Ramos (cell line): ENCODE data around the gene RNF144A.

Experiments
- in situ Hi-C: fragments of 300-500 bp; cut with MboI; formaldehyde crosslinking; loops from one replicate; pipeline ENCODE4 v1.14.3; 2022; ENCODE audit warnings: low sequenced_read_pairs; ENCODE audit not compliant: unreplicated experiment

The RNF144A gene

DNA sequence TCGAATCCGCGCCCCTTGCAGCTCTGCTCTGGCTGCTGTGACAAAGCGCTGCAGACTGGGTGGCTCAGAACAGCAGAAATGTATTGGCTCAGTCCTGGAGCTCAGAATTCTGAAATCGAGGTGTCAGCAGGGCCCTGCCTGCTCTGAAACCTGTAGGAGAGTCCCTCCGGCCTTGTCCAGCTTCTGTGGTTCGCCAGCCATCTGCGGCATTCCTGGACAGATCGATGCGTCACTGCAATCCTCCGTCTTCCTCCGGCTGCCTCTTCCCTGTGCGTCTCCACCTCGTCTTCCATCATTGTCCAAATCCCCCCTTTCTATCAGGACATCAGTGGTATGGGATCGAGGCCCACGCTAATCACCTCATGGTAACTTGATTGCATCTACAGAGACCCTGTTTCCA lies 115.2 kb downstream of the RNF144A start:
- in situ Hi-C loops, result no loop called here

- in situ Hi-C loops, result no loop called here
Measured at GRCh38 chr2:7033136-7033960, 116.1 kb downstream of the RNF144A start.

- in situ Hi-C loops, result no loop called here
Measured at GRCh38 chr2:7034303-7034702, 117.1 kb downstream of the RNF144A start.

GRCh38 chr2:7035884-7036283 lies 118.7 kb downstream of the RNF144A start:
- in situ Hi-C loops, result no loop called here

DNA sequence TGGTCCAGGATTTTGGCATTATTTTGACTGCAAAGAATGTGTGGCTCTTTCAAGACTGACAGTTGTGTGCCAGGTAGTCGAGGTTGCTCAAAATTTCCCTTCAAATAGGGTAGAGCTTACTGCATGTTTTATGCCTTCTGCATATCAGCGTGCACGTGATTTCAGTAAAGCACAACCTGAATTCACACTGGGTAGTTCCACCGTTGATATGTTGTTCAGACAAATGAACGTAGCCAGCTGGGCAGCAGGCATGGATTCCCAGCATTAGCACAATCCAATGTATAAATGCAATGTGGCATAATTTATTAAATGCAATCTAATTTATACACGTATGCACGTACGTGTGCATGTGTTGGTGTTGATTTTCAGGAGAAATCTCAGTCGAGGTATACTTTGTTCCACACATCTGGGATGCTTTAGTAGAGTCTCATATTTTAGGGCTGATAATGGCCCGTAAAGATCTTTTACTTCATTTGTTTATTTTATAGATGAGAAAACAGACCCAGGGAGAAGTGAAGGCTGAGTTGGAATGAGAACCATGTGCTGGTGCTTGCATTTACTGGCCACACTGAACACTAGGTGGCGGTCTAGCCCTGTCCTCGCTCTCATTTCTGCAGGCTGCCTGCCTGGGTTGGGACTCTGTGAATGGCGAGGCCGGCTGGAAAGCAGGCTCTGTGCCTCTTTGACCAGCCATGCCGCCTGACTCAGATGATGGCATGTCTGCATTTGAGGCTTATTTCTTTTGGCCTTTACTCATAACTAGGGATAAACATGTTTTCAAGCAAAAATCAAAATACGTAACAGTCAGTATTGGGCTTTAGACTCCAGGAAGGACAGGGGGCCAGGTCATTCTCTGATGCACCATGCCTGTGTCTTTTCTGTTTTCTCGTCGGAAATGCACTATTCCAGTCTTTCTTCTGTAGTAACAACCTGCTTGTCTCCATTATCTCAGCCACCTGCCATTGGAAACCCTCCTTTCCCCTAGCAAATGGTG lies 120.4 kb downstream of the RNF144A start:
- in situ Hi-C loops, result no loop called here

DNA sequence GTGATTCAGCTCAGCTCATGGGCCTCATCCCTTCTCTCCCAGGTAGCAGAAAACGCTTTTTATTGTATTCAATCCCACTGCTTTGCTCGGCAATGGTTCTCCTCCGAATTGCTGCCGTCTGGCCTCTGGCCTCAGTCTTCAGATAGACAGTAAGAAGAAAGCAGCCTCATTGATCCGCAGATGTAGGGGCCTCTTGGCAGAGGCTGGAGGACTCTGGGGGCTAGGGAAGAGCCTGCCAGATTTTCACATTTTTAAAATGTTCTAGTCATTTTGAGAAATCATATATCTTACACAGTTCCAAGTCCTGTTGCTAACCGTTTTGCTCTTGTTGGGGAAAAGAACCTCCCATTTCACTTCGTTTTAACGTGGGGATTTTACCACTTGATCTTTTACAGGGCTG lies 123.3 kb downstream of the RNF144A start:
- in situ Hi-C loops, result loop anchor here (5.0 kb wide), 1 partner anchor 42 kb away; no protein-coding TSS in a partner anchor

- in situ Hi-C loops, result loop anchor here (5.0 kb wide), 1 partner anchor 41 kb away; no protein-coding TSS in a partner anchor
Measured at GRCh38 chr2:7041421-7041820, 124.2 kb downstream of the RNF144A start.

DNA sequence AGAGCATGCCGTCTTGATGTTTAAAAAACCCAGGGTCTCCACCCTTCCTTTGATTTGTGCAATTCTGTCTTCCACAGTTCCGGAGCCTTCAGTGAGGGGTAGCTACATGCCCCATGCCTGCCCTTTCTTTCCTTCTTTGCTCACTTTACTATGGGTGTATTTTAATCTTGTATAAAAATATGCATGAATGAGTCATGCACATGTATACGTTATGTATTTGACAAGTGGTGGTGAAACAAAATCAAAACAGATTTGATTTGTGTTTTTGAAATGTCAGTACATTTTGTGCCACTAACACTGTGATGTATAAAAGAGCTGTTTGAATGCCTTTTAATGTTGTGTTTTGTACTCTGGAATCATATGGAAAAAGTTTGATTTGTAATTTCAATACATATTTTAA lies 126.5 kb downstream of the RNF144A start:
- in situ Hi-C loops, result loop anchor here (5.0 kb wide), 1 partner anchor 39 kb away; no protein-coding TSS in a partner anchor

- in situ Hi-C loops, result loop anchor here (5.0 kb wide), 1 partner anchor 38 kb away; no protein-coding TSS in a partner anchor
Measured at GRCh38 chr2:7044253-7045250, 127.3 kb downstream of the RNF144A start.

- in situ Hi-C loops, result no loop called here
Measured at GRCh38 chr2:7045601-7046590, 128.7 kb downstream of the RNF144A start.

DNA sequence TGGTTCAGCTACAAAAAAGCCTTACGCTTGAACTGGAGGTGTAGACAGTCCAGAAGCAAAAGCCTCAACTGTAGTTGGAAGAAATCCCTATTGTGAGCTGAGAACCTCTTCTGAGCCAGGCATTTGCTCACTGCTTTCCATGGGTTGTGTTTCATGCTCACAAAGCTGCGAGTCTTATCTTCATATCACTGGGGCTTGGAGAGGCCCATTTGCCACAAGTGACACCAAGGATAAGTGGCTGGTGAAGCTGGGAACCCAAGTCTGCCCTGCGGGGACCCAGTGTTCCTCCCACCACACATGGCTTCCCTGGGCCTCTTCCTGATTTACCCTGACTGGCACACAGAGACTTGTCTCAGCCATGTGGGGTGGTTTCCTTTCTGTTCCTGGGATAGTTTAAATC lies 130.4 kb downstream of the RNF144A start:
- in situ Hi-C loops, result no loop called here

- in situ Hi-C loops, result no loop called here
Measured at GRCh38 chr2:7048762-7049294, 131.6 kb downstream of the RNF144A start.

- in situ Hi-C loops, result loop anchor here (10.0 kb wide), 1 partner anchor 708 kb away; no protein-coding TSS in a partner anchor
Measured at GRCh38 chr2:7052404-7052803, 135.2 kb downstream of the RNF144A start.

DNA sequence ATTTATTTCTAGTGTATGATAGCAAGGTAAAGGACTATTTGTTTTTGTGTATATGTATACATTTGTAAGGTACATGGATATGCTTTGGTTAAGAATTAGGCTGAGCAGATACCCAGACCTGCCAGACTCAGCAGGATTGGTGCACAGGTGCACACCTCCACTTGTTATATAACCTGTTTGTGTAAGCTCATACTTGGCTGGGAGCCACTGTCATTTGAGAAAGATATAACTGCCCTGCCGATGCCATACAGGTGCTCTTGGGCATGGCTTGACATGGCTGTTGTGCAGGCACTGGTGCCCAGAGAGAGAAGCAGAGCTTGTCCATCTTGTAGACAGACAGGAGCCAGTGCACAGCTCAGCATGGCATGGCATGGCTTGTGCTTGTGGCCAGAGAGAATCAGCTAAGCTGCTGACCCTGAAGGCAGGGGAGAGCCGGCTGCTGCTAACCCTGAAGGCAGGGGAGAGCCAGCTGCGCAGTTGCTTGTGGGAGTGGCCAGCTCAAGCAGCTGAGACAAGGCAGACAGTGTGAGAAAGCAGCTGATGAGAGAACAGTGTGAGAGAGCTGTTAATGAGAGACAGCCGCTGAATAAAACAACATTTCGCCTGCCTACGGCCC lies 136.5 kb downstream of the RNF144A start:
- in situ Hi-C loops, result loop anchor here (10.0 kb wide), 1 partner anchor 709 kb away; no protein-coding TSS in a partner anchor

- in situ Hi-C loops, result loop anchor here (10.0 kb wide), 1 partner anchor 713 kb away; no protein-coding TSS in a partner anchor
Measured at GRCh38 chr2:7057865-7058400, 140.7 kb downstream of the RNF144A start.

DNA sequence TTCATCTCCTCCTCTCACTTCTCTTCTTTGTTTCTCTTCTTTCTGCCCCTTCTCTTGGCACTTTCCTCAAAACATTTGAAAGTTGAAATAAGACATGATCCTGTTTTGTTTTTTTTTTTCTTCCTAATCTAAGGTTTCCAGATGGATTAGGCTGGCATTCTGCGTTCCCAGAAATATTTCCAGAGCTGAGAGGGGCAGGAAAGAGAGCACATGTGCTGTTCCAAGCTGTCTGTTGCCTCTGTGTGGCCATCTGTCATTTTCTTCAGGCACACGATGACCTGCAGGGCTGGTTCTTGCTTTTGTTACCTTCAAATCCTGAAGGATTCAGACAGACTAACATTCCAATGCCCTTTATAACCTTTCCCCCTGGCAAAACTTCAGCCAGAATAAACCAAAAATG lies 142.9 kb downstream of the RNF144A start:
- in situ Hi-C loops, result no loop called here
